Heart left ventricle (tissue), 16 donors: ENCODE results near the gene SORT1. TPM values are rescaled to one million over a fixed set of nuclear protein-coding genes. Genes with fewer than 3 reads are reported as not detected.

ENCODE experiments used
- ATAC-seq, 4 donors: fragments of 200-7000 bp; cut with Tn5 transposase; one replicate each; pipeline ENCODE4 v1.9.1; 2020 to 2022; ENCODE audit warnings: moderate library complexity in 4 of 4, mild to moderate bottlenecking in 3 of 4, moderate number of reproducible peaks in 1 of 4
- DNase-seq, 5 donors: peaks; one replicate each; pipeline ENCODE4 v3.0.0-alpha.2; 2020
- H3K27ac ChIP-seq, 12 donors: fragments of 200-600 bp; sonication (generic) in 4 of 12; one replicate each; pipeline versions ENCODE4 v1.5.0 to v1.8.0; 2016 to 2022; ENCODE audit warnings: mild to moderate bottlenecking in 2 of 12
- H3K27me3 ChIP-seq, 9 donors: fragments of 200-600 bp; sonication (generic) in 2 of 9; one replicate each; pipeline versions ENCODE4 v1.5.1 to v1.8.0; 2016 to 2022; ENCODE audit warnings: mild to moderate bottlenecking in 3 of 9
- H3K36me3 ChIP-seq, 9 donors: fragments of 200-600 bp; sonication (generic) in 2 of 9; one replicate each; pipeline versions ENCODE4 v1.5.0 to v1.8.0; 2018 to 2022; ENCODE audit warnings: mild to moderate bottlenecking in 2 of 9
- H3K4me1 ChIP-seq, 12 donors: fragments of 200-600 bp; sonication (generic) in 4 of 12; one replicate each; pipeline versions ENCODE4 v1.5.0 to v1.8.0; 2016 to 2022; ENCODE audit warnings: mild to moderate bottlenecking in 3 of 12
- H3K4me3 ChIP-seq, 12 donors: fragments of 200-600 bp; sonication (generic) in 4 of 12; one replicate each; pipeline versions ENCODE4 v1.5.0 to v1.8.0; 2017 to 2022; ENCODE audit warnings: mild to moderate bottlenecking in 9 of 12, moderate library complexity in 4 of 12
- H3K9me3 ChIP-seq, 12 donors: fragments of 200-600 bp; sonication (generic) in 4 of 12; one replicate each; pipeline versions ENCODE4 v1.5.0 to v1.8.0; 2016 to 2022; ENCODE audit warnings: mild to moderate bottlenecking in 1 of 12
- CTCF ChIP-seq, 12 donors: fragments of 200-600 bp; sonication (generic) in 4 of 12; IDR thresholded peaks; one replicate each; pipeline versions ENCODE4 v1.5.0 to v1.8.0; 2018 to 2022; ENCODE audit warnings: antibody characterized with exemption in 12 of 12, mild to moderate bottlenecking in 5 of 12
- POLR2A ChIP-seq, 2 donors: fragments of 450-650 bp; IDR thresholded peaks; one replicate each; pipeline ENCODE4 v1.6.1; 2017; ENCODE audit warnings: antibody characterized with exemption in 2 of 2, mild to moderate bottlenecking in 2 of 2, moderate library complexity in 2 of 2
- WGBS, 4 donors: extraction: QIAGEN DNeasy Blood & Tissue Kit in 2 of 4; methylation state at CpG; one replicate each; pipeline versions ENCODE4 v1.1.5 to v1.1.7; 2013 to 2018; 5-methylcytosine and 5-hydroxymethylcytosine counted together
- intact Hi-C, 10 donors: fragments of 100-400 bp; cut with DNase I; formaldehyde crosslinking; loops; one replicate each; pipeline versions ENCODE4 v1.11.1 to v1.14.2; 2022
- polyA plus RNA-seq, 2 donors: library from polyadenylated mRNA; stranded (reverse); fragments of 200-250 nt; gene quantifications; one replicate each; pipeline ENCODE4 v1.2.3, GENCODE V29; 2013
- total RNA-seq, 9 donors: library from RNA; depleted of rRNA in 2 of 9; stranded (reverse); fragments of >200 nt in 2 of 9; fragmentation: NEBNext Ultra II Directional in 3 of 9; extraction: Animal tissue kit (Norgen Biotek cat#: 25700) in 3 of 9; gene quantifications; one replicate each; pipeline versions ENCODE4 v1.1.0 to v1.2.4, GENCODE V29; 2016 to 2023
- donor health status: ischemic (EF 13 %, LVEDD 7.1; RV severe dilation, severe dysfunction).
- donor health status: healthy with polysubstance abuse.
- donor health status: DM: no; HTN: yes; CAD: no.
- donor health status: DM: no; HTN: no; CAD: no.
- donor health status: ischemic (EF 25% LVEDD 6.9; RV normal size, moderate dysfunction).
- donor health status: ischemic (EF 25% LVEDD 5.7; RV mildly dilated, moderate dysfunction).
- donor health status: healthy.
- donor health status: DM: yes; HTN: yes; CAD: no.
- donor health status: ischemic (EF 35%, LVEDD 5.7; RV mildly dilated, moderate dysfunction).
- donor health status: nonischemic (EF 11% LVEDD 7.7; RV severe dilation, severe dysfunction).
- donor health status: DM: yes; HTN: yes; CAD: no.
- donor health status: PGD.
- donor health status: ischemic (EF 29% LVEDD 5.4; RV normal size, mild dysfunction).
- donor health status: nonischemic (EF 23%, LVEDD 6.1; RV moderate dilation, normal function).

SORT1 gene
- total and polyA plus RNA-seq, 11 donors: 36.9 to 346 (median 145) TPM

- TF ChIP-seq CTCF (IDR thresholded peaks at IDR 0.05): no peak
- intact Hi-C loops: loop anchor here in 1 of 10 donors (5.0 kb wide), 1 partner anchor 43 kb away; no protein-coding TSS in a partner anchor
- 92 to 95% (median 93%) methylated on average over 3 of the region's 3 CpGs for WGBS, 4 donors
- ATAC-seq (no peak), DNase-seq (no peak)
- Histone ChIP-seq H3K36me3 (peaks cover 3 to 100% (median 95%) of the 10 kb centered on the region in 9 donors), H3K4me3 (no peak overlapping the region), H3K27me3 (no peaks in the 10 kb centered on the region), H3K9me3 (no peaks in the 10 kb centered on the region), H3K4me1 (no peaks in the 10 kb centered on the region), H3K27ac (no peak overlapping the region)
Measured at GRCh38 chr1:109319114-109319513, 78.6 kb downstream of the SORT1 start.

- no peaks in the 10 kb centered on the region for H3K9me3 ChIP-seq
- intact Hi-C loops: loop anchor here in 1 of 10 donors (5.0 kb wide), 1 partner anchor 46 kb away; no protein-coding TSS in a partner anchor
- no peak overlapping the region for H3K4me3 ChIP-seq
- H3K27me3 ChIP-seq: no peaks in the 10 kb centered on the region
- DNase-seq (no peak), ATAC-seq (no peak)
- 96 to 100% (median 98%) methylated on average over 1 of the region's 1 CpG for WGBS, 4 donors
- TF ChIP-seq POLR2A (IDR thresholded peaks at IDR 0.05): no peak
- no peak for TF ChIP-seq CTCF (IDR thresholded peaks at IDR 0.05)
- peaks cover 3 to 100% (median 79%) of the 10 kb centered on the region in 9 donors for H3K36me3 ChIP-seq
- H3K27ac ChIP-seq: no peak overlapping the region
- H3K4me1 ChIP-seq: peaks cover 0 to 6% (median 0%) of the 10 kb centered on the region in 12 donors
Measured at GRCh38 chr1:109316506-109316905, 81.2 kb downstream of the SORT1 start.

GRCh38 chr1:109315288-109315687, 82.4 kb downstream of the SORT1 start:
- ATAC-seq: no peak
- intact Hi-C loops: loop anchor here in 1 of 10 donors (5.0 kb wide), 1 partner anchor 47 kb away; no protein-coding TSS in a partner anchor
- TF ChIP-seq POLR2A (IDR thresholded peaks at IDR 0.05) (no peak), CTCF (IDR thresholded peaks at IDR 0.05) (no peak)

GRCh38 chr1:109314795-109315194, 82.9 kb downstream of the SORT1 start:
- Histone ChIP-seq H3K27me3 (no peaks in the 10 kb centered on the region), H3K4me1 (peaks cover 0 to 6% (median 0%) of the 10 kb centered on the region in 12 donors), H3K27ac (no peak overlapping the region), H3K4me3 (no peak overlapping the region), H3K36me3 (peaks cover 0 to 100% (median 66%) of the 10 kb centered on the region in 9 donors), H3K9me3 (no peaks in the 10 kb centered on the region)
- TF ChIP-seq CTCF (IDR thresholded peaks at IDR 0.05): no peak
- no peak for TF ChIP-seq POLR2A (IDR thresholded peaks at IDR 0.05)
- DNase-seq (no peak), ATAC-seq (no peak)
- 95 to 100% (median 98%) methylated on average over 1 of the region's 1 CpG for WGBS, 4 donors
- intact Hi-C loops: loop anchor here in 1 of 10 donors (5.0 kb wide), 1 partner anchor 48 kb away; no protein-coding TSS in a partner anchor

More at GRCh38 chr1:109315288-109315687, 82.4 kb downstream of the SORT1 start:
- Histone ChIP-seq H3K27me3 (no peaks in the 10 kb centered on the region), H3K36me3 (peaks cover 2 to 100% (median 71%) of the 10 kb centered on the region in 9 donors), H3K27ac (no peak overlapping the region), H3K4me1 (peaks cover 0 to 6% (median 0%) of the 10 kb centered on the region in 12 donors), H3K4me3 (no peak overlapping the region), H3K9me3 (no peaks in the 10 kb centered on the region)
- 92 to 99% (median 95%) methylated on average over 4 of the region's 4 CpGs for WGBS, 4 donors
- no peak for DNase-seq
